HG02588 (cell line): ENCODE results near the gene RPL18.
"Not testable (repeated sequence)": the region's sequence is repeated elsewhere in the genome, so short reads cannot be mapped to it uniquely, and the experiment has no call there.

Source experiments
- ATAC-seq: cut with Tn5 transposase; IDR thresholded peaks from one replicate; pipeline ENCODE4 v1.9.1; 2021; ENCODE audit warnings: mild to moderate bottlenecking, moderate library complexity; ENCODE audit not compliant: unreplicated experiment

Gene RPL18

GRCh38 chr19:48644839-48645619, 26.1 kb upstream of the RPL18 start:
- no peak for ATAC-seq

DNA sequence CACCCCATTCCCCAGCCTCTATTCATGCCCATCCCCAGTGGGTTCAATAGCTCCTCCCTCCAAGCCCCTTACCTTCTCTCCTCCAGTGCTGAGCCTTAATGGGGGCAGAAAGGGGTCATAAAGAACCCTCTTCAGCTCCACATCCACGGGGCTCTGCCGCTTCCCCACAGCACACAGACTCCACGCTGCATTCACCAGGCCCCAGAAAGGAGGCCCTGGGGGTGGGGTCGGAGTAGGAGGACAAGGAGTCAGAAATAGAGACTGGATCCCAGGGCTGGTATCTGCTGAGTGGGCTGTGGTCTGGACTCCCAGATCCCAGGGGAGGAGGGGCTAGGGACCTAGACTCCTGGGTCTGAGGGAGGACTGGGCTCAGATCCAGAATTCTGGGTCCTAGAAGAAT, 25.4 kb upstream of the RPL18 start:
- no peak for ATAC-seq

DNA sequence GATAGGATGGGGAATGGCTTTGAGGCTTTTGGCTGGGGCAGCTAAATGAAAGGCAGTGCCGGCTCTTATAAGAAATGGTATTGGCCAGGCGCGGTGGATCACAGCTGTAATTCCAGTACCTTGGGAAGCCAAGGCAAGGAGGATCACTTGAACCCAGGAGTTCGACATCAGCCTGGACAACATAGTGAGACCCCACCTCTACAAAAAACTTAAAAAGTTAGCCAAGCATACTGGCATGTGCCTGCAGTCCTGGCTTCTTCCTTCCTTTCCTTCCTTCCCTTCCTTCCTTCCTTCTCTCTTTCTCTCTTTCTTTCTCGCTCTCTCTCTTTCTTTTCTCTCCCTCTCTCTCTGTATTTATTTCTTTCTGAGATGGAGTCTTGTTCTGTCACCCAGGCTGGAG, 23.9 kb upstream of the RPL18 start:
- no peak for ATAC-seq

DNA sequence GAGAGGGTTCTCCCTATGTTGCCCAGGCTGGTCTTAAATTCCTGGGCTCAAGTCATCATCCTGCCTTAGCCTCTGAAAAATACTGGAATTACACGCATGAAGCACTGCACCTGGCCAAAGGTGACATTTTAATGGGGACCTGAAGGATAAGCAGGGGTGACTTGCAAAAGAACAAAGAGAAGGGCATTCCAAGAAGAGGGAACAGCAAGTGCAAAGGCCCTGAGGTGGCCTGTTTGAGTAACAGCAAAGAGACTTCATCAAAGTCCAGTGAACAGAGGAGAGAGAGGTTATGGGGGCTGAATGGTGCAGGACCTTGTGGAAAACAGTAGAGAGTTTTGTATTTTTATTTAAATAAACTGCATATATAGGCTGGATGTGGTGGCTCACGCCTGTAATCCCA, 22.9 kb upstream of the RPL18 start:
- ATAC-seq = no peak

DNA sequence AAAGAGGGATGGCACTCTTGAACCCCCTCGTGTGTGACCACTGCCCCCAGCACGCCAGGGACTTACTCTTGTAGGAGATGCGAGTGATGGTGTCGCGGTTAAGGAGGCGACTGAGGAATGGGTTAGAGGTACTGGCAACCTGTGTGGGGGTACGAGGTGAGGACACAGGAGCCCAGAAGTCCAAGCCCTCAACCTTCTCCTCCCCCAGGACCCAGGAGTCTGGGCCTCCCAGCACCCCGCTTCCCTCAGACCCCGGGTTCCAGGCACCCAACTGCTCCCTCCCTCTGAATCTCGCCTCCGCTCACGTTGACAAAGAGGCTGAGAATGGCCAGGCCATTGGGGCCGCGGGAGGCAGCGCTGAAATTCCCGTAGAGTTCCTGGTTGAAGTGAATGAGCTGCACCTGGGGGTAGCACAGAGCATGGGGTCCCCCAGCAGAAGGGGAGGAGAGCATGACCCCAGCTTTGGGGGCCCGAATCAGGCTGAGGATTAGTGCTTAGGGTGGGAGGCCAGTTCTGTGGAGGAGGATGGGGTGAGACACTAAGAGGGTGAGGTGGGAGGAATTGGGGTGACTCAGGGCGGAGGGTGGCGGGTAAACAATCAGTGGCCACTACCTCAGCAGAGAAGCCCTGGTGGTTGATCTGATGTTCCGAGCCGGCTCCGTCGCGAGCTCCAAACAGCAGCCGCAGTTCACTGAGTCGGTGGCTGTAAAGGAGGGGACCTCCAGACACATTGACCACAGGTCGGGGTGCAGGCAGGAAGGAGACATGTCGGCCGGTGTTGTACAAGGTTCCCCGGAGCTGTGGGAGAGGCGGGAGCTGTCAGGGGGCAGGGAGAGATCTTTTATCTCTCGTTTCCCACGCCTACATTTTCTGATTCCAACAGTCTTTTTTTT, 20.8 kb upstream of the RPL18 start:
- no peak for ATAC-seq

GRCh38 chr19:48638831-48639381, 19.9 kb upstream of the RPL18 start:
- ATAC-seq = no peak

- ATAC-seq = peak; percentile 7
Measured at GRCh38 chr19:48637948-48638830, 19.2 kb upstream of the RPL18 start.

DNA sequence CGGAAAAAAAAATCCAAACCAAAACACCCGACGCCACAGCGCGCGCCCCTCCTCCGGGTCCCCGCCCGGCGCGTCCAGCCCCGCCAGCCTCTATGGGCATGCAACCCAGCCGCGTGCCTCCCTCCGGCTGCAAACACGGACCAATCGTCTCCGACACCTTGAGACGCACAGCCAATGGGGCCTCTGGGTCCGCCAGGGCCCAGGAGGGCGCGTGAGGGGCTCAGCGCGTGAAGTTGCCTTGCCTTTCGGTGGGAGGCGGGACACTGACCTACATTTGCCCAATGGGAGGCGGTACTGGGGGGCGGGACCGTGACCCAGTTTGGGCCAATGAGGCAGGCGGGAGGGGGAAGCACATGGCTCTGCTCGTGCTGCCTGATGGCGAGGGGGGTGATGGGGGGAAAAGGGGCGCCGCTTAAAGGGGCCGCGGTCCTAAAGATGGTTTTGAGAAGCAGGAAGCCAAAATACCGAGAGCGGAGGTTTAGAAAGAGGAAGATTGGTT, 18.5 kb upstream of the RPL18 start:
- ATAC-seq = peak; percentile 66

- no peak for ATAC-seq
Measured at GRCh38 chr19:48636859-48637448, 18.0 kb upstream of the RPL18 start, which contains the start of gene DBP. DBP (minus strand) TSS chr19:48637379; CDS start chr19:48636994, 385 bp downstream.

DNA sequence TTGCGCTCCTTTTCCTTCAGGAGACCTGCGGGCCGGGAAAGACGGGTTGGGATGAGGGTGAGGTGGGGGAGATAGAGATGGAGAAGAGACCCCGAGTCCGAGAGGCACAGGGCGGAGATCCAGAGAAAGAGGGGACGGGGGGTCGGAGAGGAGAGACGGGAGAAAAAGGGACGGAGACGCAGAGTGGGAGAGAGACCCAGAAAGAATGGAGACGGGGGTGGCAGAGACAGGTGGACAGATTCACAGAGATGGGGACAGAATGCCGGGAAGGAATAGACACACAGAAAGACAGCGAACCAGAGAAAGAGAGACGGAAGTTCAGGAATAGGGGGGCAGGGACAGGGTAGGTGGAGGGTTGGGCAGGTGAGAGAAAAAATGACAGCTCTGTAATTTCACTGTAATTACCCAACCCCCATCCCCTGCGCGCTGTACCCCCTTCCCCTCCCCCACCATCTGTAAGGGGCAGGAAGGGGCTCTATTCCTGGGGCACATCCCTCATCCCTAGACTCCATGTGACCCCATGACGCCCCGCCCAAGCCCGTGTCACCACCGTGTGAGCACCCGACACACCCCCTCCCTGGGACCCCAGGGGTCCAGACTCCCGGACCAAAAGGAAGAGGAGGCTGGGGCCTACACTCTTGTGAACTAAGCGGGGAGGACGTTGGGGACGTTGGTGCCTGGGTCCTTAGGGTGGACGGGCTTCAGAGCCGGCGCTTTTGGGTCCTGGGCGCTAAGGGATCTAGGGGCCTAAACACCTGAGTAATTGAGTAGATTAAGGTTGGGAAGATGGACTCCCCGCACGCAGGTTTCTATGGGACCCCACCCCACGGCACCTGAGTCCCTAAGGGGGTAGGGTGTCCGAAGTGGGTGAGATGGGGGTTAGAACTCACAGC, 17.2 kb upstream of the RPL18 start:
- no peak for ATAC-seq

GRCh38 chr19:48635263-48635965, 16.4 kb upstream of the RPL18 start:
- peak; percentile 24 for ATAC-seq

GRCh38 chr19:48634424-48635262, 15.7 kb upstream of the RPL18 start:
- ATAC-seq = peak; percentile 30

- no peak for ATAC-seq
Measured at GRCh38 chr19:48634036-48634342, 15.0 kb upstream of the RPL18 start.

DNA sequence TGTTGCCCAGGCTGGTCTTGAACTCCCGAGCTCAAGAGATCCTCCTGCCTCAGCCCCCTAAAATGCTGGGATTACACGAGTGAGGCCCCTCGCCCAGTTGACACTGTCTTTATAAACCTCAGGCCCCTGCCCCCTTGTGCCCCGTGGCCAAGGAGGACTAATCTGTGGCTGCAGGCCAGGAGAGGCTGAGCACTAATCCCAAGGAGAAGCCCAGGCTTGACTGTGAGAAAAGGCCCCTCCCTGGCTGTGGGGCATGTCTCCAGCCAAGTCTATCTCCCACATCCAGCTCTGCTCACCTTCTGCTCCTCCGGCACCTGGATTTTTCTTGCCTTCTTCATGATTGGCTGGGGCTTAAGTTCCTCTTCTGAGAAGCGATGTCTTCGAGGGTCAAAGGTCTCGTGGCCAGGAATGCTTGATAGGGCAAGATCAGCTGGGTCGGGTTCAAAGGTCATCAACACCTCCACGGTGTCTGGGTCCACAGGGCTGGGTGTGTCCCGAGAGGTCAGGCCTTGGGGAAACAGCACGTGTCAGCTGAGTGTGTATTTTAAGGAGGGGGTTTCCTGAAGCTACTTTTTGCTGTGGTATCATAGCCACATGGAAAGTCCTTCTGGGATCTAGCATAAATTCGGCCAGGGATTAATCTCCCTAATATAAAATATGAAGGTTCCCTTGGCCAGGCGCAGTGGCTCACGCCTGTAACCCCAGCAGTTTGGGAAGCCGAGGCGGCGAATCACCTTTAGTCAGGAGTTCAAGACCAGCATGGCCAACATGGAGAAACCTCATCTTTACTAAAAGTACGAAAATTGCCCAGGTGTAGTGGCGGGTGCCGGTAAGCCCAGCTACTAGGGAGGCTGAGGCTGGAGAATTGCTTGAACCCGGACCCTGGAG, 14.4 kb upstream of the RPL18 start:
- no peak for ATAC-seq

GRCh38 chr19:48632692-48633147, 13.7 kb upstream of the RPL18 start:
- no peak for ATAC-seq

GRCh38 chr19:48632286-48632685, 13.3 kb upstream of the RPL18 start:
- not testable (repeated sequence) for ATAC-seq

- no peak for ATAC-seq
Measured at GRCh38 chr19:48631225-48631624, 12.2 kb upstream of the RPL18 start.
